ENCODE measurements around the gene RNF182. TPM values are rescaled to one million over a fixed set of nuclear protein-coding genes. Genes with fewer than 3 reads are reported as not detected.

Gene RNF182
- total and polyA plus RNA-seq, 10 of the 15 experiments (the other 5 are each of a cell fraction or from before 2014, with no cell fraction given): not detected

DNA sequence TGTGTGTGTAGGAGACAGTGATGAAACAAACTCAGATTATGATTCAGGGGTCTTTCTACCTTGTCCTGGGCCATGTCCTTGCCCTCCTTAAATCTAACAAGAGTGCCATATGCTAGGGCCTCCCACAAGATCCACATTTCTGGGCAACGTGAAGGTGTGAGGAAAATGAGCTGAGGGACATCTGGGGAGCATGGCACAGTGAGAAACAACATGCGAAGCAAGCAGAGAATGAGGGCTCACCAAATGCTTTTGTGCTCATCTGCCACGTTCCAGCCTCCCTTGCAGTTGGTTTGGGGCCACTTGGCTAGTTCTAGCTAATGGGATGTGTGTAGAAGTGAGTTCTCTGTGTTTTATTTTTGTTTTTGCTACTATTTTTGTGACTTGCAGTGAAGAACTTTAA is 21.4 kb upstream of the RNF182 start:
- no peak overlapping the region for H3K4me3 ChIP-seq
- intact Hi-C loops (cut with micrococcal nuclease; ENCODE audit: unreplicated experiment) (no loop called here), in situ Hi-C loops (cut with MboI) (loop anchor here (25.0 kb wide), 1 partner anchor 1559 kb away; no protein-coding TSS in a partner anchor)
- DNase-seq (ENCODE audit: low read depth, low spot score) (no peak), FAIRE-seq (no peak), ATAC-seq (no peak)
- no peak overlapping the region for H3K27ac ChIP-seq (ENCODE audit: control insufficient read depth, insufficient read depth)
- no peaks in the 10 kb centered on the region for H3K79me2 ChIP-seq (ENCODE audit: control insufficient read depth, insufficient read depth, low read length)
- POLR2A ChIA-PET: interaction anchor here (0.5 kb wide), 1 partner anchor 50 kb away, joined by 5 read pairs; no protein-coding TSS in a partner anchor
- RAD21 ChIA-PET (ENCODE audit: unreplicated experiment): no interaction called here
- H4K20me1 ChIP-seq (ENCODE audit: control insufficient read depth, insufficient read depth): no peaks in the 10 kb centered on the region
- H2AFZ ChIP-seq (ENCODE audit: control insufficient read depth, low read depth, low read length): no peak overlapping the region
- no TSS peak for BruUV-seq (replicated peaks)
- CTCF ChIA-PET: interaction anchor here (1.0 to 1.1 kb wide), 2 partner anchors 13 to 992 kb away, joined by 3 read pairs; no protein-coding TSS in a partner anchor
- H3K27me3 ChIP-seq (replicated peaks in 1 of 2; ENCODE audit: control insufficient read depth in 2 of 2, insufficient read depth in 2 of 2, low read length in 1 of 2): no peaks in the 10 kb centered on the region; a peak in 1 of 4 replicates
- no peaks in the 10 kb centered on the region for H3K9me3 ChIP-seq (replicated peaks; ENCODE audit: control insufficient read depth, insufficient read depth, low read length)
- 6% methylated on average over 3 of the region's 3 CpGs for WGBS (ENCODE audit: insufficient coverage, insufficient replicate concordance, low lambda C conversion rate, missing lambda C conversion rate)
- SMC1A ChIA-PET (ENCODE audit: uncharacterized antibody, unreplicated experiment): interaction anchor here (1.3 kb wide), 1 partner anchor 108 kb away, joined by 7 read pairs; no protein-coding TSS in a partner anchor
- H3K4me2 ChIP-seq (ENCODE audit: control insufficient read depth, insufficient read depth): no peak overlapping the region
- no peak overlapping the region for H3K9ac ChIP-seq (ENCODE audit: control insufficient read depth, insufficient read depth, low read length)
- H3K36me3 ChIP-seq (ENCODE audit: control insufficient read depth in 2 of 2, insufficient read depth in 2 of 2, low read length in 1 of 2): no peaks in the 10 kb centered on the region
- H3K4me1 ChIP-seq (ENCODE audit: control insufficient read depth, insufficient read depth, low read length): no peaks in the 10 kb centered on the region
- TF ChIP-seq NRF1 (conservative IDR thresholded peaks at IDR 0.05; ENCODE audit: low read depth, low read length) (no peak), NR2C1 (IDR thresholded peaks at IDR 0.05) (no peak), IKZF2 (IDR thresholded peaks at IDR 0.05) (no peak), JUNB (IDR thresholded peaks at IDR 0.05) (no peak), HCFC1 (IDR thresholded peaks at IDR 0.05; ENCODE audit: low read length) (no peak), POU2F2 (IDR thresholded peaks at IDR 0.05; ENCODE audit: borderline replicate concordance, low read depth, low read length) (no peak), DPF2 (IDR thresholded peaks at IDR 0.05) (no peak), LARP7 (IDR thresholded peaks at IDR 0.05) (no peak), PAX5 (IDR thresholded peaks at IDR 0.05; ENCODE audit: borderline replicate concordance, low read depth, low read length) (no peak), TAF1 (IDR thresholded peaks at IDR 0.05; ENCODE audit: borderline replicate concordance, low read depth, low read length) (no peak), KLF5 (IDR thresholded peaks at IDR 0.05; ENCODE audit: partially characterized antibody) (no peak), CEBPB (IDR thresholded peaks at IDR 0.05; ENCODE audit: borderline replicate concordance in 1 of 2, low read depth in 2 of 2, low read length in 2 of 2) (no peak)
- TF ChIP-seq, protein P1, sequence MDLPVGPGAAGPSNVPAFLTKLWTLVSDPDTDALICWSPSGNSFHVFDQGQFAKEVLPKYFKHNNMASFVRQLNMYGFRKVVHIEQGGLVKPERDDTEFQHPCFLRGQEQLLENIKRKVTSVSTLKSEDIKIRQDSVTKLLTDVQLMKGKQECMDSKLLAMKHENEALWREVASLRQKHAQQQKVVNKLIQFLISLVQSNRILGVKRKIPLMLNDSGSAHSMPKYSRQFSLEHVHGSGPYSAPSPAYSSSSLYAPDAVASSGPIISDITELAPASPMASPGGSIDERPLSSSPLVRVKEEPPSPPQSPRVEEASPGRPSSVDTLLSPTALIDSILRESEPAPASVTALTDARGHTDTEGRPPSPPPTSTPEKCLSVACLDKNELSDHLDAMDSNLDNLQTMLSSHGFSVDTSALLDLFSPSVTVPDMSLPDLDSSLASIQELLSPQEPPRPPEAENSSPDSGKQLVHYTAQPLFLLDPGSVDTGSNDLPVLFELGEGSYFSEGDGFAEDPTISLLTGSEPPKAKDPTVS (IDR thresholded peaks at IDR 0.05; ENCODE audit: low read depth, low read length): no peak
- TF ChIP-seq, protein P2, sequence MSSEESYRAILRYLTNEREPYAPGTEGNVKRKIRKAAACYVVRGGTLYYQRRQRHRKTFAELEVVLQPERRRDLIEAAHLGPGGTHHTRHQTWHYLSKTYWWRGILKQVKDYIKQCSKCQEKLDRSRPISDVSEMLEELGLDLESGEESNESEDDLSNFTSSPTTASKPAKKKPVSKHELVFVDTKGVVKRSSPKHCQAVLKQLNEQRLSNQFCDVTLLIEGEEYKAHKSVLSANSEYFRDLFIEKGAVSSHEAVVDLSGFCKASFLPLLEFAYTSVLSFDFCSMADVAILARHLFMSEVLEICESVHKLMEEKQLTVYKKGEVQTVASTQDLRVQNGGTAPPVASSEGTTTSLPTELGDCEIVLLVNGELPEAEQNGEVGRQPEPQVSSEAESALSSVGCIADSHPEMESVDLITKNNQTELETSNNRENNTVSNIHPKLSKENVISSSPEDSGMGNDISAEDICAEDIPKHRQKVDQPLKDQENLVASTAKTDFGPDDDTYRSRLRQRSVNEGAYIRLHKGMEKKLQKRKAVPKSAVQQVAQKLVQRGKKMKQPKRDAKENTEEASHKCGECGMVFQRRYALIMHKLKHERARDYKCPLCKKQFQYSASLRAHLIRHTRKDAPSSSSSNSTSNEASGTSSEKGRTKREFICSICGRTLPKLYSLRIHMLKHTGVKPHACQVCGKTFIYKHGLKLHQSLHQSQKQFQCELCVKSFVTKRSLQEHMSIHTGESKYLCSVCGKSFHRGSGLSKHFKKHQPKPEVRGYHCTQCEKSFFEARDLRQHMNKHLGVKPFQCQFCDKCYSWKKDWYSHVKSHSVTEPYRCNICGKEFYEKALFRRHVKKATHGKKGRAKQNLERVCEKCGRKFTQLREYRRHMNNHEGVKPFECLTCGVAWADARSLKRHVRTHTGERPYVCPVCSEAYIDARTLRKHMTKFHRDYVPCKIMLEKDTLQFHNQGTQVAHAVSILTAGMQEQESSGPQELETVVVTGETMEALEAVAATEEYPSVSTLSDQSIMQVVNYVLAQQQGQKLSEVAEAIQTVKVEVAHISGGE (CRISPR knock-in tag; IDR thresholded peaks at IDR 0.05): no peak
- TF ChIP-seq, protein P3, sequence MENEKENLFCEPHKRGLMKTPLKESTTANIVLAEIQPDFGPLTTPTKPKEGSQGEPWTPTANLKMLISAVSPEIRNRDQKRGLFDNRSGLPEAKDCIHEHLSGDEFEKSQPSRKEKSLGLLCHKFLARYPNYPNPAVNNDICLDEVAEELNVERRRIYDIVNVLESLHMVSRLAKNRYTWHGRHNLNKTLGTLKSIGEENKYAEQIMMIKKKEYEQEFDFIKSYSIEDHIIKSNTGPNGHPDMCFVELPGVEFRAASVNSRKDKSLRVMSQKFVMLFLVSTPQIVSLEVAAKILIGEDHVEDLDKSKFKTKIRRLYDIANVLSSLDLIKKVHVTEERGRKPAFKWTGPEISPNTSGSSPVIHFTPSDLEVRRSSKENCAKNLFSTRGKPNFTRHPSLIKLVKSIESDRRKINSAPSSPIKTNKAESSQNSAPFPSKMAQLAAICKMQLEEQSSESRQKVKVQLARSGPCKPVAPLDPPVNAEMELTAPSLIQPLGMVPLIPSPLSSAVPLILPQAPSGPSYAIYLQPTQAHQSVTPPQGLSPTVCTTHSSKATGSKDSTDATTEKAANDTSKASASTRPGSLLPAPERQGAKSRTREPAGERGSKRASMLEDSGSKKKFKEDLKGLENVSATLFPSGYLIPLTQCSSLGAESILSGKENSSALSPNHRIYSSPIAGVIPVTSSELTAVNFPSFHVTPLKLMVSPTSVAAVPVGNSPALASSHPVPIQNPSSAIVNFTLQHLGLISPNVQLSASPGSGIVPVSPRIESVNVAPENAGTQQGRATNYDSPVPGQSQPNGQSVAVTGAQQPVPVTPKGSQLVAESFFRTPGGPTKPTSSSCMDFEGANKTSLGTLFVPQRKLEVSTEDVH (IDR thresholded peaks at IDR 0.05; ENCODE audit: low read depth, partially characterized antibody): no peak
- TF ChIP-seq, protein P4, sequence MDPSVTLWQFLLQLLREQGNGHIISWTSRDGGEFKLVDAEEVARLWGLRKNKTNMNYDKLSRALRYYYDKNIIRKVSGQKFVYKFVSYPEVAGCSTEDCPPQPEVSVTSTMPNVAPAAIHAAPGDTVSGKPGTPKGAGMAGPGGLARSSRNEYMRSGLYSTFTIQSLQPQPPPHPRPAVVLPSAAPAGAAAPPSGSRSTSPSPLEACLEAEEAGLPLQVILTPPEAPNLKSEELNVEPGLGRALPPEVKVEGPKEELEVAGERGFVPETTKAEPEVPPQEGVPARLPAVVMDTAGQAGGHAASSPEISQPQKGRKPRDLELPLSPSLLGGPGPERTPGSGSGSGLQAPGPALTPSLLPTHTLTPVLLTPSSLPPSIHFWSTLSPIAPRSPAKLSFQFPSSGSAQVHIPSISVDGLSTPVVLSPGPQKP (IDR thresholded peaks at IDR 0.05; ENCODE audit: low read depth, low read length): no peak
